ENCODE data around the gene DPP10.

The DPP10 gene

GRCh38 chr2:115285416-115285815 lies 843.0 kb downstream of the DPP10 start:
- in situ Hi-C loops (cut with MboI; ENCODE audit: low pct_unique_long_range_greater_than_20kb, low sequenced_read_pairs), result no loop called here
- DNase-seq, result no peak

- no peak for DNase-seq
- in situ Hi-C loops (cut with MboI; ENCODE audit: low pct_unique_long_range_greater_than_20kb, low sequenced_read_pairs), result no loop called here
These were observed 848.0 kb downstream of the DPP10 start for GRCh38 chr2:115290478-115290877.

GRCh38 chr2:115292742-115293141 lies 850.3 kb downstream of the DPP10 start:
- in situ Hi-C loops (cut with MboI; ENCODE audit: low pct_unique_long_range_greater_than_20kb, low sequenced_read_pairs), result no loop called here
- no peak for DNase-seq

GRCh38 chr2:115294999-115295398 lies 852.6 kb downstream of the DPP10 start:
- DNase-seq, result no peak
- in situ Hi-C loops (cut with MboI; ENCODE audit: low pct_unique_long_range_greater_than_20kb, low sequenced_read_pairs), result no loop called here

GRCh38 chr2:115297056-115297455 lies 854.6 kb downstream of the DPP10 start:
- in situ Hi-C loops (cut with MboI; ENCODE audit: low pct_unique_long_range_greater_than_20kb, low sequenced_read_pairs), result no loop called here
- DNase-seq, result no peak

GRCh38 chr2:115299199-115299598 lies 856.8 kb downstream of the DPP10 start:
- in situ Hi-C loops (cut with MboI; ENCODE audit: low pct_unique_long_range_greater_than_20kb, low sequenced_read_pairs), result no loop called here

GRCh38 chr2:115305712-115306111 lies 863.3 kb downstream of the DPP10 start:
- no peak for DNase-seq
- in situ Hi-C loops (cut with MboI; ENCODE audit: low pct_unique_long_range_greater_than_20kb, low sequenced_read_pairs), result no loop called here

More at GRCh38 chr2:115299199-115299598, 856.8 kb downstream of the DPP10 start:
- no peak for DNase-seq

- in situ Hi-C loops (cut with MboI; ENCODE audit: low pct_unique_long_range_greater_than_20kb, low sequenced_read_pairs), result no loop called here
These were observed 871.7 kb downstream of the DPP10 start for GRCh38 chr2:115314119-115314518.

GRCh38 chr2:115327061-115327460 lies 884.6 kb downstream of the DPP10 start:
- no peak for DNase-seq
- in situ Hi-C loops (cut with MboI; ENCODE audit: low pct_unique_long_range_greater_than_20kb, low sequenced_read_pairs), result no loop called here

More at GRCh38 chr2:115314119-115314518, 871.7 kb downstream of the DPP10 start:
- no peak for DNase-seq

- in situ Hi-C loops (cut with MboI; ENCODE audit: low pct_unique_long_range_greater_than_20kb, low sequenced_read_pairs), result no loop called here
- DNase-seq, result no peak
These were observed 917.1 kb downstream of the DPP10 start for GRCh38 chr2:115359550-115359949.

- no peak for DNase-seq
- in situ Hi-C loops (cut with MboI; ENCODE audit: low pct_unique_long_range_greater_than_20kb, low sequenced_read_pairs), result no loop called here
These were observed 921.7 kb downstream of the DPP10 start for GRCh38 chr2:115364093-115364492.

- in situ Hi-C loops (cut with MboI; ENCODE audit: low pct_unique_long_range_greater_than_20kb, low sequenced_read_pairs), result no loop called here
These were observed 927.0 kb downstream of the DPP10 start for GRCh38 chr2:115369400-115369799.

GRCh38 chr2:115374981-115375380 lies 932.5 kb downstream of the DPP10 start:
- in situ Hi-C loops (cut with MboI; ENCODE audit: low pct_unique_long_range_greater_than_20kb, low sequenced_read_pairs), result no loop called here
- no peak for DNase-seq

More at GRCh38 chr2:115369400-115369799, 927.0 kb downstream of the DPP10 start:
- DNase-seq, result no peak

- DNase-seq, result no peak
- in situ Hi-C loops (cut with MboI; ENCODE audit: low pct_unique_long_range_greater_than_20kb, low sequenced_read_pairs), result no loop called here
These were observed 942.0 kb downstream of the DPP10 start for GRCh38 chr2:115384399-115384798.

- DNase-seq, result no peak
- in situ Hi-C loops (cut with MboI; ENCODE audit: low pct_unique_long_range_greater_than_20kb, low sequenced_read_pairs), result no loop called here
These were observed 944.0 kb downstream of the DPP10 start for GRCh38 chr2:115386465-115386864.

GRCh38 chr2:115389024-115389423 lies 946.6 kb downstream of the DPP10 start:
- no peak for DNase-seq
- in situ Hi-C loops (cut with MboI; ENCODE audit: low pct_unique_long_range_greater_than_20kb, low sequenced_read_pairs), result no loop called here

- in situ Hi-C loops (cut with MboI; ENCODE audit: low pct_unique_long_range_greater_than_20kb, low sequenced_read_pairs), result no loop called here
- no peak for DNase-seq
These were observed 947.6 kb downstream of the DPP10 start for GRCh38 chr2:115389898-115390565.

- DNase-seq, result no peak
- in situ Hi-C loops (cut with MboI; ENCODE audit: low pct_unique_long_range_greater_than_20kb, low sequenced_read_pairs), result no loop called here
These were observed 954.1 kb downstream of the DPP10 start for GRCh38 chr2:115396579-115396978.

GRCh38 chr2:115400940-115401339 lies 958.5 kb downstream of the DPP10 start:
- no peak for DNase-seq
- in situ Hi-C loops (cut with MboI; ENCODE audit: low pct_unique_long_range_greater_than_20kb, low sequenced_read_pairs), result no loop called here

- no peak for DNase-seq
- in situ Hi-C loops (cut with MboI; ENCODE audit: low pct_unique_long_range_greater_than_20kb, low sequenced_read_pairs), result no loop called here
These were observed 970.1 kb downstream of the DPP10 start for GRCh38 chr2:115412501-115412900.

GRCh38 chr2:115413791-115414190 lies 971.4 kb downstream of the DPP10 start:
- in situ Hi-C loops (cut with MboI; ENCODE audit: low pct_unique_long_range_greater_than_20kb, low sequenced_read_pairs), result no loop called here
- no peak for DNase-seq

Measured in KBM-7 (cell line).